HG03039 (cell line): ENCODE measurements around the gene ENGASE.

Experiments
- ATAC-seq: cut with Tn5 transposase; IDR thresholded peaks from one replicate; pipeline ENCODE4 v1.9.1; 2021; ENCODE audit warnings: mild to moderate bottlenecking, moderate library complexity; ENCODE audit not compliant: unreplicated experiment

Gene ENGASE

DNA sequence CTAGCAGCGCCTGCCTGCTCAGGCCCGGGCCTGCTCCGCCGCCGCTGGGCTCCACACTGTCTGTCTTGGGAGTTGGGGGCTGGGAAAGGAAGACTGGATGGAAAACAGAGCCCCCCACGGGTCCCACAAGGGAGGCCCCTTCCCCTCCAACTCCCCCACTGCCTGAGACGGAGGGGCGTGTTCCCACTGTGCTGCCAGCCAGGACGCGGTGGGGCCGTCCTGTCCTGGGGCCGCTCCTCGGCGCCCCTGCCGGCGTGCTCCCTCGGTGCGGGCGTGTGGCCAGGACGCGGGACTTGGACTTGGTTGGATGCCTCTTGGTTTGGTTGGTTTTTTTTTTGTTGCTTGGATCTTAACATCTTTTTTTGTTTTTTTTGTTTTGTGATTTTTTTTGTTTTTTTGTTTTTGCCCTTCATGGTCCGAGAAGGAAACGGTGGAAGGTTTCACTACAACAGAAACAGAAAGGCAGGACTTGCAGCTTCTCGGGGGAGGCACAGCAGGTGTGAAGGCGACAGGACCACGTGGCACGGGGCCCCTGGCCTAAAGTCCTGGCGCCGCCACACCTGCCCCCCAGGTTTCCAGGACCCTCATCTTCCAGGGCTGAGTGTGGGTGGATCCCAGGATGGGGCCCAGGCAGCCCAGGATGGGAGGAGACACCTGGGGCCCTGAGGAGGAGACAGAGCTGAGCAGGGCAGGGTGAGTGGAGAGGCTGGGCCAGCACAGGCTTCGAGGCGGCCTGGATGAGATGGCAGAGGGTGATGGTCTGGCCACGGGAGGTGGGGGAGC, 16.0 kb downstream of the ENGASE start:
- ATAC-seq, result no peak

DNA sequence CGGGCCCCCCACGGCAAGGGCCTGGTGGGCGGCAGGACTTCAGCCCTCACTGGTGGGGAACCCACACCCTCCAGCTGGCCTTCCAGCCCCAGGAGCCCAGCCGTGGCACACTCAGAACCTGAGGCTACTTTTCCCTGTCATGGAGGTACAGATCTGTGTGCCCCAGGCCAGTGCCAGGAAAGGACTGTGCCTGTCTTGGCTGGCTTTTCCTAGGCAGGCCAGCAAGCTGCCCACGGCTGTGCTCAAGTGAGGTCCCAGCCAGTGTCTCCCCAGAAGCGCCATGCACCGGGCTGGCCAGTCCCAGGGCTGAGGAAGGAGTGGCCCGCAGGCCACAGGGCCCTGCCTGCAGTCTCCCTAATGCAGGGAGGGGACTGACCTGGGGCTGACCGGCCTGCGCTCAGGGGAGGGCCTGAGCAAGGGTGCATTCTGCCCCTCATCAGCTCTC, 16.6 kb downstream of the ENGASE start:
- ATAC-seq, result no peak

DNA sequence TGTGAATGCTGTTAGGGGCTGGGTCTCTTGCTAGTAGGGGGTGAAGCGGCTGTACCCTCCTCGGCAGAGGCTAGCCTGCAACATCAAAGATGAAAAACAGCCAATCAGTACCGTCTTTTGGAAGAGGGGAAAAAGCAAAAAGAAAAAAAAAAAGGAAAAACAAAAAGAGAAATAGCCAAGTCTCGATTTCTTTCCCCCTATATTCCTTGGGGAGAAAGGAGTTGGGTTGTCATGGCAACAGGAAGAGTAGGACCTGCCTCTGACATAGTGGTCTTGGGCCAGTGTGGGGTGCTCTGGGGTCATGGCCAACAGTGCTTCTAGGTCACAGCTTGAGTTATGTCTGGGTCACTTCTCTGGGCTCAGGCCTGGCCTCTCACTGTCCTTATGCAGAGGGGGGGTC, 17.9 kb downstream of the ENGASE start:
- no peak for ATAC-seq

DNA sequence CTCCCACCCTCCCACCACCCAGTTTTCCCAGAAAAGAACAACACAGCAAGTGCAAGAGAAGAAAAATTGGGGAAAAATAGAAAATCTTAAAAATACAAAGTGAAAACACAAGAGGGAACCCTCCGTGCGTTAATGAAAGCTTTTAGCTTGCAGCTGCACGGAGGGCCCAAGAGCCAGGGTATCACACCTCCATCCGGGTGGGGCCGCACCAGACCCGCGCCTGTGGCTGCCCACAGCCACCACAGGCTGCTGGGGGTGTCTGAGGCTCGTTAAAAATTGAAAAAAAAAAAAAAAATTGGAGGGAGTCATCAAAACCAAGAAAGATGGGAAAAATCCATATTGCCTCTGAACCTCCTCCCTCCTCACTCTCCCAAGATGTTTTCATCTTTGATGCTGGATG, 18.6 kb downstream of the ENGASE start:
- no peak for ATAC-seq

DNA sequence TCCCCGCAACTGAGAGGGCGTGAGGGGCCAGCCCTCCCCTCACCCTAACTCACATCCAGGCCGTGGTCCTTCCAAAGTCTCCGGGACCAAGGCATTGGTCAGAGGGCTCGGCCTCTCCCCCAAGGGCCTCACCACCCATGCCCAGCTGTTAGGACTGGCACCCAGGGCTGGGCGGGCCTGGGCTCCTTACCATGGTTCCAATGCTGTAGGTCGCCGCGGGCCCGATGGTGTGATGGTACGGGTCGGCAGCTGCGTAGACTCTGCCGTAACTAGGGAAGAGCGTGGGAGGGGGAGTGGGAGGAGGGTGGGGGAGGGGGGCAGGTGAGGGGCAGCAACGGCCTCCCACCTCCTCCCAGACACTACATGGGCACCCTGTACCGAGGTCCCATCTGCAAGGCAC, 19.6 kb downstream of the ENGASE start:
- no peak for ATAC-seq

DNA sequence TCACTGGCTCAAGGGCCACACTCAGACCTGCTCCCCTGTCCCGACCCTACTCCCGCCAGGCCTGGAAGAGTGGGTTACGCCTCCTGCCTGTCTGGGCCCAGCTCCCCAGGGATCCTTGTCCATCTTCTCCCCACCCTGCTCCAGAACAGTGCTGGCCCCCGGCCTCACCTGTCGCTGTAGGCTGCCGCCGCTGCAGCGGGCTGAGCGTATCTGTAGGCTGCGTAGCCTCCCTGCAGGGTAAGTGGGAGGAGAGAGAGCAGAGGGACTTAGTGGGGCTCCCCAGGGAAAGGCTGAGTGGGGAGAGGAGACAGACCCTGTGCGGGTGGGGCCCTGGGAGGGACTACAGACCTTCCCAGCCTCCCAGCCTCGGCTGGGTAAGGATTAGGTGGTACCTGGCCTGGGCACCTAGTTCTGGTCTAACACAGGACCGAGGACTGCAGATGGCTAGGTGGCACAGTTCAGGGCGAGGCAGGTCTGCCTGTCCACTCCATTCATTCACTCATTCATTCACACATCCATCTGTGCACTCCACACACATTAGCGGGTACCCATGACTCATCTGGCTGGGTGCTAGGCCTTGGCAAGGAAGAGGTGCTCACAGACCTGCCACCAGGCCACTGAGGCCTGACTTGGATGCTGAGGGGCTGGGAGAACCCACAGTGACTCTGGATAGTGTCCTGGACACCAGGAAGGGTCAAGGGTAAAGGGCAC, 20.9 kb downstream of the ENGASE start:
- no peak for ATAC-seq

DNA sequence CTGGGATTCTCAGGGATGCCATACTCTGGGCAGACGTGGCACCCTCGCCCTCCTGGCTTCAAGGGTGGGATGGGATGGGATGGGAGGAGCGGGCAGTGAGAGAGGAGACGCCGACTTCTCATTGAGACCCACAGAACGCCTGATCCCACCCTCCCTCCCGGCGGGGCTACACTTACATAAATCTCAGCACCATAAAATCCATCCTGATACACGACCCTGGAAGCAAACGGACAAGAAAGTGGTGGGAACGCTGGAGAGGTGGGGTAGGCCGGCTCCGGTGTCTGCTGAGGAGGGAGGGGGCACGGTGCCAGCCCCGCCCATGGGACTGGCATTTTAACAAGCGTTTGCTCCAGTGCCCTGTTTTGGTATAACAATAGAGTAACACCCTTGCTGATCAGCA, 21.9 kb downstream of the ENGASE start:
- no peak for ATAC-seq

DNA sequence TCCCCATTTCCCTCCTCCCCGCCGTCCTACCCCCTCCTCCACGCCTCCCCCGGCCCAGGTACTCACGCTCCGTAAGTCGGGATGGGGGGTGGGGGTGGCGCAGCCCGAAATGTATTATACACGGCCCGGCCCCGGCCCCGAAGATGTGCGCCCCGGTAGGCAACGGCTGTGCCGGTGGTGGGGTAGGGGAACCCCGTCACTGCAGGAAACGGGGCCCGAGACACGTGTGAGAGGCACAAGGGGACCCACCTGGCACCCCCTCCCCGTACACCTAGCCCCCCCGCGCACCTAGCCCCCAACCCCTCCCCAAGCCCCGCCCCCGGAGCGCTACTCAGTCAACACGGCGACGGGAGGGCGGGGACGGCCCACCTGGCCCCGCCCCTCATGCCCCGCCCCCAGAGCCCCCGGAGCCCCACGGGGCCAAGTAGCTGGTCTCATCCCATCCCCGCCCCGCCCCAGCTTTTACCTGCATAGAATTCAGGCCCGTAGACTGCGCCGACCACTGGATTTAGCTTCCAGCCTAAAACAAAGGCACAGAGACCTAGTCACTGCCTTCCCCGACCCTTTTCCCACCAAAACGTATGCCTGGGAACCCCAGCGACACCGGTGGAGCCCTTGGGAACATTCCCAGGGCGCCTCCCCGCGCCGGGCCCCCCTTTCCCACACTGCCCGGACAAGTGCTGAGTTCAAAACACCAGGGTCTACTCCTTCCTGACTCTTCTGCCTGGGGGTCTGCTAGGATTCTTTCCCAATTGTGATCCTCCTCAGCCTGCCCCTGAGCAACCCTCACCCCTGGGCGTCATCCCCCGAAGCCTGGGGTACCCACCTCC, 22.8 kb downstream of the ENGASE start:
- no peak for ATAC-seq

DNA sequence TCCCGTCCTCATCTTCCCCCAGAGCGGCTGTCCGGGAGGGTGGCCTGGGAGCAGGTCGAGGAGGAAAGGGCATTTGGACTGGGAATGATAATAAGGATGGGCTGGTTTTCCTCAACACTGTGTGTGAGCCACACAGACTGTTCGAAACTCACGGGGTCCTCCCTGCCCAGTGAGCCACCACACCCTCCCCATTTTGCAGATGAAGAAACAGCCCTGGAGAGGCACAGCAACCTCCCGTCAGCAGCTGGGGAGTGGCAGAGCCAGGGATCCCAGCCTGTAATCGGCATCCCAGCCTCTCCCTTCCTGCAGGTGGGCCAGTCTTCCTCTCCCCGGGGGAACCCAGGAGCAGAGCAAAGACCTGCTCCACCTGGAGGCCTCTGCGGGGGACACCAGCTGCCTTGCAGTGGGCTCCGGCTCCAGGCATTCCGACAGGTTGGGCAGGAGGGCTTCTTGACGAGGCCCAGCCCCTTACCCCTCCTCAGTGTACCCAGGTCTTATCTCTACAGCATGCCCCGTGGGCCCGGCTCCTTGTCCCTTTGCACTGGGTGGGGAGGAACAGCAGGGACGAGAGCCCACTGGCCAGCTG, 23.8 kb downstream of the ENGASE start:
- no peak for ATAC-seq

DNA sequence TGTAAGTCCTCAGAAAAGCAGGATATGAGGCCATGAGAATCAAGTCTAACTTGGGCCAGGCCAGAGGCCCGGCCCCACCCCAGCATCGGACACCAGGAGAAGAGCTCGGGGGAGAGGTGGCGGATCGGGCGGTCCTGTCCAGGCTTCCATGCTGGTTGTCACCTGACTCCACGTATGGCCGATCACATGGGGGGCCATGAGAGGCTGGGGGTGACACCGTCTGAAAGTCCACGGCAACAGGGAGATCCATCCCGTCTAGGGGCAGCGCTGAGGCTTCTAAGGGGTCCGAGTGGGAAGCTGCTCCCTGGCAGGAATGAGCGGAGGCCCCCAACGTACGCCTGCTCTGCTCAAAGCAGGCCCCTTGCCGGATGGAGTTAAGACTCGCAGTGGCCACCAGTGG, 25.8 kb downstream of the ENGASE start:
- no peak for ATAC-seq

DNA sequence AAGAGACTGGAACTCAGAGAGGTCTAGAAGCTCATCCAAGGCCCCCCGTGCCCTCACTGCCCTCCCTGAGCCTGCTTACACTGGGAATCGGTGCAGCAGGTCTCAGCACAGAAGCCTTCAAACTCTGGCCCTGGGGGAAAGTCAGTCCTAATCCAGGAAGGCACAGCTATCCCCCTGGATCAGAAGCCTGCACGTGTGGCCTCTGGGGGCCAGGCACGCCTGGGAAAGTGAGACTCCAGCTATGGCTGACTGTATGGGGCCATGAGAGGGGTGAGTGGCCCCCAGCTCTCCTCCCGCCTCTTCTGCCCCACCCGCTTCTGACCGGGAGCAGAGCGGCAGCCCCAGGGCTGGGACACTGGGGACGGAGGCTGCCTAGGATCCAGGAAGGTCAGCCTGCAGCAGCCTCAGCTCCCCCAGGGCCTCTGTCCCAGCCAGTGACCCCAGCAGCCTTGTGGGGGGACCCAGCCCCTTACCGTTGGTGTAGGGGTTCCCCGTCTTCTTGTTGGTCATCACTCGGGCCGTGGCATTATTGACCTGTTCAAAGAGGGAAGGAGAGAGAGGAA, 26.6 kb downstream of the ENGASE start:
- ATAC-seq, result no peak

DNA sequence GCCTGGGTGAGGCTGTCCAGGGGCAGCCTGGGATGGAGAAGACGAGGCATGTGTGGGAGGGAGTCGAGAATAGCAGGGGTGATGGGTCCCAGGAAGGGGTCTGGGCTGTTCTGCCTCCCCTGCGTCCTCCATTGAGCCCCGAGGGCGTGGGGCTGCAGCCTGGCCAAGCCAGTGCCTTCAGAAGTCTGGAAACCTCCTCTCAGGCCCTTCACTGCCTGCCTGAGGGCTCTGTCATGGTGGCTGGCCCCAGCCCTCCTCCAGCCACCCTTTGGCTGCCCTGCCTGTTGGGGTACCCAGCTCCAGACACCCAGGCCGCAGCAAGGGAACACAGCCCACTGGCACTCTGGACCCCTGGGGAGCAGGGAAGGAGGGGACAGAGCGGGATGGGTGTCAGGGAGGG, 27.6 kb downstream of the ENGASE start:
- no peak for ATAC-seq

DNA sequence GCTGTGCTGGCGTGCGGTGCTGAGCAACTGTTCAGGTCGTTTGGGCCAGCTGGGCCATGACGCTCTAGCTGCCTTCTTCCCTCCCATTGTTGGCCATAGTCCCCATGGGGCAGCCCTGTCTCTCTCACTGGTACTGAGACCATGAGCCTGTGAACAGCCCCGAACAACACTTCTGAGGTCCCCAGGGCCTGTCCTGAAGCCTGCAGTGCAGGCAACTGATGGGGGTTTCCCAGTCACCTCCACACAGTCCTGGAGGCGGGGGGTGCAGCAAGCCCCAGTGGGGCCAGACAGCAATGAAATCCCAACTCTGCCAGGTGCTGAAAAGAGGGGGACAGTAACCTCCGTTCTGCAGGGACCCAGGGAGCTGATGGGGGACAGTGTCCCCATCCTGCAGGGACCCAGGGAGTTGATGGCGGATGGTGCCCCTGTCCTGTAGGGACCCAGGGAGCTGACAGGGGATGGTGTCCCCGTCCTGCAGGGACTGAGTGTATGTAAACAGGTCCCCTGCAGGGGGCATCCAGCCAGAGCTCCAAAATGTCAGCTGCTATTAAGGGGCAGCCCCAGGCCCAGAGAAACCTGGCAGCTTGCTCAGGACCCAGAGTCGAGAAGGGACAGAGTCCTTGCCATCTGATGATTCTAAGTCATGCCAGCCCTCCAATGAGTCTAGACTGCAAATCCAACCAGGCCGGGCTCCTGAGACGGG, 30.4 kb downstream of the ENGASE start:
- ATAC-seq, result no peak

DNA sequence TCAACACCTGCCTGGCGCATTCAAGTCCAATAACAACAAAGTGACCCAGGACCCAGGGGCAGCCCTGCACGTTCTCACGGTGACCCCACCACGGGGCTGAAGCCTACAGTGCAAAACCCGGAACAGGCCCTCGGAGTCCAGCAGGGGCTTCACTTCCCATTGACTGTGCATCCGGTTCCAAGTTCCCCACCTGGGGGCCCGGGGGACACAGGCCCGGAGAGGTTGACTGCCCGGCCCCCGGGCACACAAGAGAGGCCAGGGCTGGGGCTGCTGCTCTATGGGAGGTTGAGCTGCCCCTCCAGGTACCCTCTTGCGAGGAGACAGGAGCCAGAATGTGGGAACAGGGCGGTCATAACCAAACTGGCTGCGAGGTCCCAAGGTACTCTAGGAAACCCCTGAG, 31.3 kb downstream of the ENGASE start:
- ATAC-seq, result no peak

DNA sequence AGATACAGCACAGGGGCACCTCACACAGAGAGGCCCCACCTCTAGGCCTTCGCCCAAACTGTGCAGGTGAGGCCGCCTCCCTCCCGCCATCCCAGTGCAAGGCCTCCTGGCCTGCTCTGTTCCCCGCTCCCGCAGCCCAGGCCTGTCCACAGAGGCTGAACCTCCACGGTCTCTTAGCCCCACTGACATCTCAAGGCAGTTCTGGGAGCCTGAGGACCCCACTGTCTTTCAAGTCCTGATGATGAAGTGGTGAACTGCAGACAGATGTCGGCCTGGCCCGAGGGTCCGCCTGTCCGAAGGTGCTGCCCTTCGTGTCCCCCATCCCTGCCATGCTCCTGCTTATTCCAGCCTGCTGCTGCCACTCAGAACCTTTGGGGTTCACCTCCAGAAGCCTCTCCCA, 32.3 kb downstream of the ENGASE start:
- no peak for ATAC-seq

DNA sequence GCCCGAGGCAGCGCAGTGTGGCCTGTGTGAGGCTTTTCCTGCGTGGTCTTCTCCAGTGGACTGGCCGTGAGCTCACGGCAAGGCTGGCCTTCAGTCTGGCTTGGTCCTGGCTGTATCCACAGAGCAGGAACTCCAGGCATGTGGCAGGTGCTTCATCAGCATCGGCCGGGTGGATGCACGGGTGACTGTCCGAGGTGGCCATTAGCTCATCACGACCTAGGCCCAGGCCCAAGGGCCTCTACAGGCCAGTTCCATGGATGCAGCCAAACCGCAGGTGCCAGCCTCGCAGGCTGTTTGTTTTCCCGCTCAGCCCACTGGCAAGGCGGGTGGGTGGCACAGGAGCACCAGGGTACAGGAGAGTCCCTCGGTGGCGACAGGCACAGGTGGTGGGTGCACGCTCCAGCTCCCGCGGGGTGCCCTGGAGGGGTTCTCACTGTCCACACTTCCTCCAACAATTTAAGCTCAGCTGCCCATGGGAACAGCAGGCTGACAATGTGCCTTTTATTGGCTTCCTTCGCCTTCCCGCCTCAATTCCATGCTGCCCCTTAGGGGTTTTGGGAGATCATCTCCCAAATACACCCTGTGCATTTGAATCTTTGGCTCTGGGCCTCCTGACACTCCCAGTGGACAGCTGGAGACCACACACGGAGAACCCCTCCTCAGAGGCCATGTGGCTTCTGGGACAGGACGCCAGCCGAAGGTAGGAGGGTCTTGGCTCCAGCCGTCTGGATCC, 33.0 kb downstream of the ENGASE start:
- no peak for ATAC-seq

DNA sequence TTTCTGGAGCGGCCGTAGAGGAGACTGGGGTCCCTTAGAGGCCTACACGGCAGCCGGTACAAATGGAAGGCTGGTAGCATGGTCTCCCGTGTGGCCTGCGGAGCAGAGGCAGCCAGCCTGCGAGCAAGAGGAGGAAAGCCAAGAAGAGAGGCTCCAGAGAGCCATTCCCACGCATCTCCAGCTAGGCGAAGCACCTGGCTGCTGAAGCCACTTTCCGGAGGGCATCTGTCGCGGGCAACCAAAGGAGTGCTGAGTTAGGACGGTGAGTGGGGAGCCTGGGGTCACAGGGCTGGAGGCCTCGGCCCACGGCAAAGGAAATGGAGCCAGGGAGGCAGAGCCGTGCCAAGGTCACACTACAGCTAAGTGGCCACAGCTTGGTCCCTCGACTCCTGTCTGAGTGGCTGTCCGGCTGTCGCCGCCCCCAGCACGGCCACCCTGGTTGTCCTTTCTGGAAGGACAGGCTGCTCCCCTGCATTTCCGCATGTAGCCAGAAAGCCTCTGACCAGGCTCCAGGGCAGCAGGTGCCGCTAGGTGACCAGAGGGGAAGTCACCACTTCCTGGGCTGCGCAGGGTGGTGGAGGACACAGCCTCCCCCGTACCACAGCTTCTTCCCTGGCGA, 33.7 kb downstream of the ENGASE start:
- no peak for ATAC-seq

DNA sequence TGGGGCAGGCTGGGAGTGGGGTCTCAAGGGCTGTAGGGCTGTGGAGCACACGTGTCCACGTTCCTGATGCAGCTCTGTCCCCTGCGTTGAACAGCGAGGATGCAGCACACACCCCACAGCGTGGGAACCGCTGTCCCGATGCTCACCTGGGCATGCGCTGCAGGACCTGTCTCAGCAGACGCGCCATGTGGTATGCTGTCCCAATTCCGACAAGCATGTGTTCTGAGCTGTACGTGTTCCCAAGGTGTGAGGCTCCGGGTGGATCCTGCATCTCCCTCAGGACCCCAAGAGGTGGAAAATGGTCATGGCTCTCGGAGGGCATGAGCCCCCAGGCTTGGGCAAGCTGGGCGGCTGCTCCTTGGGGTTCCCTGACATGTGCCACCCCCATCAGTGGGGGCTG, 34.2 kb downstream of the ENGASE start:
- no peak for ATAC-seq

DNA sequence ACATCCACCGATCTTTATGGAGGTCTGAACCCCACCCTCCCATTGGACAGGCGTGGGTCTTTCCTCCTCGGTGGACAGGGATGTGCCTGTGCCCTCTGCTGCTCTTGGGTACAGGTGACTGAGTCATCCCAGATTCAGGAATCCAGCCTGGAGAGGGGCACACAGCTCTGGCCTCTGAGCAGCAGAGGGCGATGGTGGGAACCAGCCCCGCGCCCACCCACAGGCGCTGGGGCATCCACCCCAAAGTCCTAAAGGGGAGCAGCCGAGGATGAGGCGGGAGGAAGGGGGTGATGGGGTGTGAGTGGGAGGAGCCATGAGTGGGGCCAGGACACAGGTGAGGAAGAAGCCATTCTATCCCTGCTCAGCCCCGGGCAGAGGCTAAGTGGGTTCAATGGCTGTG, 35.0 kb downstream of the ENGASE start:
- no peak for ATAC-seq
